ENCODE results near the gene LDB2.

LDB2 gene

GRCh38 chr4:16483540-16483939, 414.9 kb downstream of the LDB2 start:
- no peak for DNase-seq (ENCODE audit: low read depth)

- no peak for DNase-seq (ENCODE audit: low read depth)
Measured at GRCh38 chr4:16480011-16480410, 418.4 kb downstream of the LDB2 start.

- no peak for DNase-seq (ENCODE audit: low read depth)
Measured at GRCh38 chr4:16472537-16472936, 425.9 kb downstream of the LDB2 start.

- DNase-seq (ENCODE audit: low read depth), result no peak
Measured at GRCh38 chr4:16467061-16467460, 431.4 kb downstream of the LDB2 start.

- DNase-seq (ENCODE audit: low read depth), result no peak
Measured at GRCh38 chr4:16466581-16466980, 431.9 kb downstream of the LDB2 start.

- DNase-seq (ENCODE audit: low read depth), result no peak
Measured at GRCh38 chr4:16464651-16465050, 433.8 kb downstream of the LDB2 start.

- no peak for DNase-seq (ENCODE audit: low read depth)
Measured at GRCh38 chr4:16462656-16463055, 435.8 kb downstream of the LDB2 start.

GRCh38 chr4:16461362-16461761, 437.1 kb downstream of the LDB2 start:
- no peak for DNase-seq (ENCODE audit: low read depth)

- no peak for DNase-seq (ENCODE audit: low read depth)
Measured at GRCh38 chr4:16457944-16458343, 440.5 kb downstream of the LDB2 start.

Data from activated T-cell treated with anti-CD3 and anti-CD28 coated beads for 24 hours (primary cell).